ENCODE data around the gene GPATCH1. TPM values are rescaled to one million over a fixed set of nuclear protein-coding genes. Genes with fewer than 3 reads are reported as not detected.
"Not testable (repeated sequence)": the region's sequence is repeated elsewhere in the genome, so short reads cannot be mapped to it uniquely, and the experiment has no call there.

Gene GPATCH1
- total RNA-seq, 1 donor from 2014 or later: 12.9 TPM

DNA sequence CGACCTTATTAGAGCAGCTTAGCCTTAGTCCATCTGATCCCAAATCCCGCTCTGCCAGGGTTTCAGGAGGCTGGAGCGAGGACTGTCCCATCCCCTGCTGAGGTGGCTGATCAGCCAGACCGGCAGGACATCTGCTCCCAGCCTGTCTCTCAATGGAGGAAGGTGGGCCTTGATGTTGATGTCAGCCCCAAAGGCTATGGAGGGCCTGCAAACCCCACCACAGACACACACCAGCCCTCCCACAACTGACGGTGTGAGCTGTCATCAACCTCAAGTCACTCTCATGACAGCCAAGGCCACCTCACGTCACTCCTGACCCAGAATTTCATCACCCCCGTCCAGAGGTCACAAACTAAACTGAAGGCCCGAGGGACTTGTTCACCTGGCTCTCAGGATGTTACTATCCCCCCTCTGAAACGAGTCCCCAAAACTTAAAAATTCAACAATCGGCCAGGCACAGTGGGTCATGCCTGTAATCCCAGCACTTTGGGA is 41.8 kb upstream of the GPATCH1 start:
- Mint-ChIP-seq H3K36me3 (ENCODE audit: low read depth) (peaks cover 12% of the 10 kb centered on the region), H3K4me1 (peaks cover 15% of the 10 kb centered on the region), H3K9me3 (no peaks in the 10 kb centered on the region), H3K4me3 (no peak overlapping the region), H3K27me3 (ENCODE audit: low read depth) (no peaks in the 10 kb centered on the region), H3K27ac (ENCODE audit: unreplicated experiment) (peak overlapping the region; percentile 27)
- TF ChIP-seq, protein P1, sequence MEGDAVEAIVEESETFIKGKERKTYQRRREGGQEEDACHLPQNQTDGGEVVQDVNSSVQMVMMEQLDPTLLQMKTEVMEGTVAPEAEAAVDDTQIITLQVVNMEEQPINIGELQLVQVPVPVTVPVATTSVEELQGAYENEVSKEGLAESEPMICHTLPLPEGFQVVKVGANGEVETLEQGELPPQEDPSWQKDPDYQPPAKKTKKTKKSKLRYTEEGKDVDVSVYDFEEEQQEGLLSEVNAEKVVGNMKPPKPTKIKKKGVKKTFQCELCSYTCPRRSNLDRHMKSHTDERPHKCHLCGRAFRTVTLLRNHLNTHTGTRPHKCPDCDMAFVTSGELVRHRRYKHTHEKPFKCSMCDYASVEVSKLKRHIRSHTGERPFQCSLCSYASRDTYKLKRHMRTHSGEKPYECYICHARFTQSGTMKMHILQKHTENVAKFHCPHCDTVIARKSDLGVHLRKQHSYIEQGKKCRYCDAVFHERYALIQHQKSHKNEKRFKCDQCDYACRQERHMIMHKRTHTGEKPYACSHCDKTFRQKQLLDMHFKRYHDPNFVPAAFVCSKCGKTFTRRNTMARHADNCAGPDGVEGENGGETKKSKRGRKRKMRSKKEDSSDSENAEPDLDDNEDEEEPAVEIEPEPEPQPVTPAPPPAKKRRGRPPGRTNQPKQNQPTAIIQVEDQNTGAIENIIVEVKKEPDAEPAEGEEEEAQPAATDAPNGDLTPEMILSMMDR (conservative IDR thresholded peaks at IDR 0.05): no peak
- DNase-seq (ENCODE audit: low read depth, low spot score): no peak

DNA sequence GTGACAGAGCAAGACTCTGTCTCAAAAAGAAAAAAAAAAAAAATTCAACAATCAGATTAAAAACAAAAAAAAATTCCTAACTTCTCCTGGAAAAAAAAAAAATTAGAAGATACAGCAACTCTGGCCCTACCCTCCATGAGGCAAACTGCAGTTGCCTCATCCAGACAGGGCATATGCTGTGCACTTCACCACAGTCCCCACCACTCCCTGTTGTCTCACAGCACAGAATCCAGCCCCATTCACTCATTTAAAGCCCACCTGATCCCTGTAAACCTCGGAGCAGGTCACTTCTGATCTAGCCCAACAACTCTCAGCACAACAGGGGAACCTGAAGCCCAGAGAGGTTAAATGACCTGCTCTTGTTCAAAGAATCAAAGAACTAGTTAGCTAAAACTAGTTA is 41.2 kb upstream of the GPATCH1 start:
- H3K4me1 Mint-ChIP-seq: peaks cover 15% of the 10 kb centered on the region
- TF ChIP-seq, protein P1 (conservative IDR thresholded peaks at IDR 0.05): no peak

DNA sequence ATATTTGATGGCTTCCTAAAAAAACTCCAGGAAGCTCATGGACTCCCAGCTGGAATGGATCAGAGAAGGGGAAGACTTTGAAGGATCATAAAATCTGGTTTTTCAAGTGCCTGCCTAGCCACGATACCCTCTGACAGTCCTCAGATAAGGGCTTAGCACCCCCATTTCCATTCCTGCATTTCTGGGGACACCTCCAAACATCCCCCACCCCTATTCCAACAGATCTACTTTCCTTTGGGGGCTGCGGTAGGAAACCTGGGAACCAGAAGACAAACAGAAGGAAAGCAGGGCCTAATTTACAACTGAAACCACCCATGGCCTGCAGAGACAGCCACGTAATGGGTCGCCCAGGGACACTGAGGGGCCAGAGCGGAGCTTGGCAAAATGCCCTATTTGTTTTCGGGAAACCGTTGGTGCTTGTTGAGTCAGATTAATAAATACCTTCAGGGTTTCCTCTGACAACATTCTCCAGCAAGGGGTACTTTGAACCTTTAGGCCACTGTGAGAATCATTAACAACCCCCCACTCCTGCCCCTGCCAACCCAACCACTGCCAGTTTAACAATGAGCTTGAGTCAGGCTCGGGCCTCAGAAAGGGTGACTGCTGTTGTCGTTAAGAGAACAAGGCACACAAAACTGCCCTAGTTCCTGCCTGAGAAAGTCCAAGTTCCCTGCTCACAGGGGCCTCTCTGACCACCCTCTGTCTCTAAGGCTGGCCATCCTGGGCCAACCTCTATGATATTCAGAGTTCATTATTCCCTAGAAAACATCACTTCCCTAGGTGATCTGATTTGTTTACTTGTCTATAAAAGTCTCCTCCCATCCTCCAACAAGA is 39.8 kb upstream of the GPATCH1 start:
- TF ChIP-seq, protein P1 (conservative IDR thresholded peaks at IDR 0.05): no peak
- H3K27me3 Mint-ChIP-seq (ENCODE audit: low read depth): no peaks in the 10 kb centered on the region
- peak overlapping the region; percentile 92 for H3K27ac Mint-ChIP-seq (ENCODE audit: unreplicated experiment)
- H3K4me3 Mint-ChIP-seq: no peak overlapping the region
- H3K36me3 Mint-ChIP-seq (ENCODE audit: low read depth): peaks cover 12% of the 10 kb centered on the region
- peaks cover 15% of the 10 kb centered on the region for H3K4me1 Mint-ChIP-seq
- no peak for DNase-seq (ENCODE audit: low read depth, low spot score)
- no peaks in the 10 kb centered on the region for H3K9me3 Mint-ChIP-seq

More for the DNA sequence above, 41.2 kb upstream of the GPATCH1 start:
- Mint-ChIP-seq H3K4me3 (no peak overlapping the region), H3K36me3 (ENCODE audit: low read depth) (peaks cover 12% of the 10 kb centered on the region), H3K27ac (ENCODE audit: unreplicated experiment) (no peak overlapping the region), H3K9me3 (no peaks in the 10 kb centered on the region), H3K27me3 (ENCODE audit: low read depth) (no peaks in the 10 kb centered on the region)
- DNase-seq (ENCODE audit: low read depth, low spot score): no peak

DNA sequence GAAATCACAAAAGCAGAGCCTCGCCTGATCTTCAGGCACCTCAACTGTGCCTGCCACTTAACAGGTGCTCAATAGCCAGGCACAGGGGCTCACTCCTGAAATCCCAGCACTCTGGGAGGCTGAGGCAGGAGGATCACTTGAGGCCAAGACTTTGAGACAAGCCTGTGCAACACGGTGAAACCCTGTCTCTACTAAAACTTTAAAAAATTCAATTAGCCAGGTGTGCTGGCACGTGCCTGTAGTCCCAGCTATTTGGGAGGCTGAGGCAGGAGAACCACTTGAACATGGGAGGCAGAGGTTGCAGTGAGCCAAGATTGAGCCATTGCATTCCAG is 39.2 kb upstream of the GPATCH1 start:
- H3K9me3 Mint-ChIP-seq; H3K27me3 Mint-ChIP-seq (ENCODE audit: low read depth); H3K4me3 Mint-ChIP-seq; DNase-seq (ENCODE audit: low read depth, low spot score): not testable (repeated sequence)
- H3K27ac Mint-ChIP-seq (ENCODE audit: unreplicated experiment): peak overlapping the region; percentile 78
- H3K36me3 Mint-ChIP-seq (ENCODE audit: low read depth): peaks cover 12% of the 10 kb centered on the region
- H3K4me1 Mint-ChIP-seq: peaks cover 15% of the 10 kb centered on the region

DNA sequence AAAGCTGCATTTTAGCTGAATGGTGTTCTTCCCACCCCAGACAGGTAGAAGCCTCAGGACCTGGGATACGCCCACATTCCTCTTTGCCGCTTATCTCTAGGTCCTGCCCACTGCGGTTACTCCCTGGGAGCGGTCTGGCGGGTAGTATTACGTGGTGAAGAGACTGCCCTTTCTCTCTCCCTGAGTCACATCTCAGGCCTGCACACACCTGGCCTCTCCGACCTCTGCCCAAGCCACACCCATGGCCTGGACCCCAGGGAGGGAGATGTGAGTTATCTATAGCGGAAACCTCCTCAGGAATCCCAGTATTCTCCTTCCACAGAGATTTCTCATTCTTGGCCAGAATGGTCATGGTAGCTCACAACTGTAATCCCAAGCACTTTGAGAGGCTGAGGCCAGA is 33.6 kb upstream of the GPATCH1 start:
- H3K27ac Mint-ChIP-seq (ENCODE audit: unreplicated experiment): no peak overlapping the region
- DNase-seq (ENCODE audit: low read depth, low spot score): no peak

More for the DNA sequence above, 33.6 kb upstream of the GPATCH1 start:
- Mint-ChIP-seq H3K9me3 (no peaks in the 10 kb centered on the region), H3K4me1 (peaks cover 3% of the 10 kb centered on the region), H3K4me3 (no peak overlapping the region), H3K27me3 (ENCODE audit: low read depth) (no peaks in the 10 kb centered on the region), H3K36me3 (ENCODE audit: low read depth) (no peaks in the 10 kb centered on the region)
- TF ChIP-seq, protein P1 (conservative IDR thresholded peaks at IDR 0.05): no peak
